Epithelial cell of esophagus (primary cell): Measurements from ENCODE around the gene HORMAD1.
A peak's percentile ranks its signal among the peaks of the same experiment; 100 is the strongest.
"Not testable (repeated sequence)": the region's sequence is repeated elsewhere in the genome, so short reads cannot be mapped to it uniquely, and the experiment has no call there.

Experiments
- DNase-seq: peaks from one replicate; pipeline ENCODE4 v3.0.0; 2010; ENCODE audit warnings: low read depth
- H3K4me3 ChIP-seq: 2 replicates; pipeline ENCODE4 v1.5.1; 2011; ENCODE audit warnings: mild to moderate bottlenecking, low read length, control low read depth
- CTCF ChIP-seq: IDR thresholded peaks from 2 replicates; pipeline ENCODE4 v1.5.1; 2011; ENCODE audit warnings: low read depth, mild to moderate bottlenecking, low read length, control low read depth, inconsistent platforms; ENCODE audit not compliant: insufficient read depth; ENCODE audit errors: missing control alignments

The HORMAD1 gene

DNA sequence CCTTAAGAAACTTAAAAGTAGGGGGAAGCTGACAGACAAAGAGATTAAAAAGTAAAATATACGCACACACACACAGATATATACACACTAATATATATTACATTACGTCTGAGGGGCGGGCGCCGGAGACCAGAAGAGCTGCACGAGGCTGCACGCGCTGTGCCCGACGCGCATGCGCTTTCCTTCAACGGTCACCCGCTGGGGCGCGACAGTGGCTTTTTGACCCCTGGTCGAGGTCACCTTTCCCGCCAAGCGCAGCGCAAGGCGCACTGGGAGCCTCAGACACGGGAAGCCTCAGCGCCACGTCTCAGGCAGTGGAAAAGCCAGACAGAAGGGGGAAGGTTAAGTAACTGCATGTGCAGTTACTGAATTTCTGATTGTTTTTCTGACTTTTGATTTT, at the start of gene HORMAD1:
Gene HORMAD1 (minus strand): TSS at position 193 of the 400 bp plus-strand sequence. CDS start 1,390 bp downstream, outside the sequence.
- H3K4me3 ChIP-seq: no peak within 1 kb of the TSS
- no peak for TF ChIP-seq CTCF

GRCh38 chr1:150767704-150768103, 47.0 kb upstream of the HORMAD1 start:
- H3K4me3 ChIP-seq, DNase-seq: not testable (repeated sequence)

More for the DNA sequence above, at the start of gene HORMAD1:
- no peak for DNase-seq

DNA sequence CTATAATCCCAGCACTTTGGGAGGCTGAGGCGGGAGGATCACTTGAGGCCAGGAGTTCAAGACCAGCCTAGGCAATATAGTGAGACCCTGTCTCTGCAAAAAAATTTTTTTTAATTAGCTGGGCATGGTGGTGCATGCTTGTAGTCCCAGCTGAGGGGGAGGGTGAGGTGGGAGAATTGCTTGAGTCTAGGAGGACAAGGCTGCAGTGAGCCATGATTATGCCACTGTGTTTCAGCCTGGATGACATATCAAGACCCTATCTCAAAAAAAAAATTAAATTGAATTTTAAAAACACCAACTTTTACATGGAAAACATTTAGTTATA, 45.2 kb upstream of the HORMAD1 start:
- not testable (repeated sequence) for H3K4me3 ChIP-seq, DNase-seq

- no peak for TF ChIP-seq CTCF
- no peak within 1 kb of the TSS for H3K4me3 ChIP-seq
- no peak for DNase-seq
Observed at GRCh38 chr1:150765296-150765976, 44.7 kb upstream of the HORMAD1 start, which contains the start of gene CTSS. Gene CTSS (minus strand): TSS chr1:150765778. CDS start chr1:150764763, 1,015 bp downstream.

DNA sequence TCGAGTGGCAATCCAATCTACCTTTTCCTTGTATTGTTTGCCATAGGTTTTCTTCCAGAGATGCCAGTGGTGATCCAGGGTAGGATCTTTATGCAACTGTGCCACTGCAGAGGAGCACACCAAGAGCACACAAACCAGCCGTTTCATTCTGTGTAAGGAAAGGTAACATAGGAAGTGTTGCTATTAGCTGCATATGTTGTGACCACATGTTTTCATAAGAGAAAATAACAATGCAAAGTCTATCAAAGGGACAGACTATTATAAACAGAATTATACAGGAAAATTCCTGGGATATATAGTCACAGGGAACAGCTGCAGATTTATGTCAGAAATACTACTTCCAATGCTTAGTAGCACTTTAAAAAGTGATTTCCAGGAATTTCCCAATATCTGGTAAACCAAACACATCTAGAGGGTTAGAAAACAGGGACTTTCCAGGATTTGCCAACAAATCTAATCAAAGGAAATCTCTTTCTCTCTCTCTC, 44.0 kb upstream of the HORMAD1 start:
- no peak for TF ChIP-seq CTCF
- DNase-seq: peak; percentile 70
- H3K4me3 ChIP-seq: no peak overlapping the region

- no peak overlapping the region for H3K4me3 ChIP-seq
- DNase-seq: no peak
- TF ChIP-seq CTCF: no peak
Observed at GRCh38 chr1:150763018-150763417, 42.3 kb upstream of the HORMAD1 start.

DNA sequence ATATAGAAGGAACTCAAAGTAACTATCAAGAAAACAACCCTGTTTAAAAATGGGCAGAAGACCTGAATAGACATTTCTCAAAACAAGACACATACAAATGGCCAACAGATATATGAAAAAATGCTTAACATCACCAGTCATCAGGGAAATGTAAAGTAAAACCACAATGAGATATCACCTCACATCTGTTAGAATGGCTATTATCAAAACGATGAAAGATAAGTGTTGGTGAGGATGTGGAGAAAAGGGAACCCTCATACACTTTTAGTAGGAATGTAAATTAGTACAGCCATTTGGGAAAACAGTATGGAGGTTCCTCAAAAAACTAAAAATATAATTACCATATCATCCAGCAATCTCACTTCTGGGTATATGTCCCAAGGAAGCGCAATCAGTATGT, 41.9 kb upstream of the HORMAD1 start:
- TF ChIP-seq CTCF: no peak
- H3K4me3 ChIP-seq: no peak overlapping the region
- no peak for DNase-seq

DNA sequence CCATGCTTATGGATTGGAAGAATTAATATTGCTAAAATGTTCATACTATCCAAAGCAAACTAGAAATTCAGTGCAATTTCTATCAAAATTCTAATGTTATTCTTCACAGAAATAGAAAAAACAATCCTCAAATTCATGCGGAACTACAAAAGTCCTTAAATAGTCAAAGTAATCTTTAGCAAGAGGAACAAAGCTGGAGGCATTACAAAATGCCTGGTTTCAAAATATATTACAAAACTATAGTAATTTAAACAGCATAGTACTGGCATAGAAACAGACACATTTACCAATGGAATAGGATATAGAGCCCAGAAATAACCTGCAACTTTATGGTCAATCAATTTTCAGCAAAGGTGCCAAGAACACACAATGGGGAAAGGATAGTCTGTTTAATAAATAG, 41.1 kb upstream of the HORMAD1 start:
- H3K4me3 ChIP-seq: no peak overlapping the region
- no peak for TF ChIP-seq CTCF
- no peak for DNase-seq
